A549 treated with DMSO at 1 μM for 4 hours (cell line): ENCODE data around the gene RBM48. TPM values are rescaled to one million over a fixed set of nuclear protein-coding genes. Genes with fewer than 3 reads are reported as not detected.

Experiments
- total RNA-seq: library from RNA; stranded (reverse); fragments of 200-300 nt; extraction: Qiagen RNA extraction; gene quantifications from 5 replicates; pipeline ENCODE4 v1.2.3, GENCODE V29; 2022; ENCODE audit warnings: low read depth

Gene RBM48
- total RNA-seq = 5.9 to 8.5 TPM (median 6.9 TPM) in 5 replicates

DNA sequence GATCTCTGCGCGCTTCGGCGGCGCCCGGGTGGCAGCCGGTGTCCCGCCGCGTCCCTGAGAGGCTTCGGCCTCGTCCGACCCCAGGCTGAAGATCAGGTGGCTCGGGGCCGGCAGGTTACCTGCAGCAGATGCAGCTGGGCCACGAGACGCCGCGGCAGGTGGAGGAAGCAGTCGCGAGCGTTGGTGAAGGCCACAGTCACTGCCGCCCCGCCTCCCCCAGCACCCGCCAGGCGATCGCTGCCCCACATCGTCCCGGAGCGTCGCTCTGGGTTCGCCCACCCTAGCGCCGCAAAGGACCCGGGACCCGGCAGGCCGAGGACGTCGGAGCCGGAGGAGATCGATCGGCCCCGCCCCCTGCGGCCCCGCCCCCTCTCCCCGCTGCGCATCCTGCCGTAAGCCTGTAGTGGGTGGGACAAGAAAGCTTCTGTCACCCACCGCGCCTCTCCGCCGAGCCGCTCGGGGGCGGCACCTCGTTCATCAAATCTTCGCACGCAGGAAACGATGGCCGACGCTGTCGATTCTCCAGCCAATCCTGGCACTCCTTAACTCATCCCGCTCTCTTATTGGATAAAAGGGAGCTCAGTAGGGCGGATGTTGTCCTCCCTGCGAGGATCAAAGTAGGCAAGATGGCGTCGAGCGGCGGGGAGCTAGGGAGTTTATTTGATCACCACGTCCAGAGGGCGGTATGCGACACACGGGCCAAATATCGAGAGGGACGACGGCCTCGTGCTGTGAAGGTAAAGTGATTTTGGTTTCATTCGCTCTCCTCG lies at the start of gene RBM48, which contains the start of gene PEX1:
TSS of gene RBM48 (plus strand) at position 608 of the 770 bp plus-strand sequence. CDS start at position 627, 19 bp downstream.
TSS of gene PEX1 (minus strand) at position 333 of the 770 bp plus-strand sequence. CDS start at position 248, 85 bp downstream.

Other genes starting within 250 kb of the RBM48 start
- gene GATAD1, start 81.3 kb upstream of the RBM48 start, total RNA-seq = 17.8 to 24.2 TPM (median 20.0 TPM) in 5 replicates
- gene ERVW-1, start 50.8 kb upstream of the RBM48 start, total RNA-seq = not detected in 5 replicates
- gene PEX1, start 275 bp upstream of the RBM48 start, total RNA-seq = 5.3 to 7.2 TPM (median 6.1 TPM) in 5 replicates
- 26.6 to 31.2 TPM (median 27.3 TPM) in 5 replicates for gene FAM133B, start 61.6 kb downstream of the RBM48 start, total RNA-seq